ENCODE measurements around the gene DROSHA.

Gene DROSHA

DNA sequence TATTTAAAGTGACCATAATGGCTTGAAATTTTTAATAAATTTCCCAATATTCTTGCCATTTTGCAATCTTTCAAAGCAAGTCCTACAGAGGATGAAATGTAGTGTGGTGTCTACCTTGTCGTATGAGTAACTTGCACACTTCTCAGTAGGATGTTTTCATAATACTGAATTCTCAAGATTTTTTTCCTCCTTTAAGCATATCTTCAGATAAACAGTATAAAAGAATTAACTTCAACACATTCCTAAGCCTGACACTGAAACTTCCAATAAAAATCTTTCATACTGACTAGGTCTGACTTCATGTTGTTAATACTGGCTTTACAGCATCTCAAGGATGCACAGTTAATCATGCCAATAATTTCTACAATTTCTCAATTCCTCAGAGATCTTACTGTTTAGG lies 62.0 kb downstream of the DROSHA start:
- no peak for DNase-seq (ENCODE audit: low spot score)

DNA sequence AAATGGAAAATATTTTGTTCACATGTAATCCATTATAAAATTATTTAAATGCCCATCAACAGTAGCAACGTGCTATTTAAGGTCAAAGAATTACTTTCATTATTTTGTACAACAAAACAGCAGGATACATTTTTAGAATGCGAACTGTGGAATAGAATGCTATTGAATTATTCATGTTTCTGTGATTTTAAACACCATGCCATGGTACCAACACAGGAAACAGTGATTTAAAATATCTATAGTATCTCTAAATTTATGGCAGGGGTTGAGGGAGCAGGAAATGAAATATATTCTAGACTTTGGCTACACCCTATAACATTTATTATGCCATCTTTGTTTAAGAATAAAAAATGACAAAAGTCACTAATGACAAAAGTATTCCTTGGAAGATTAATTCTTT lies 62.4 kb downstream of the DROSHA start:
- DNase-seq (ENCODE audit: low spot score): no peak

DNA sequence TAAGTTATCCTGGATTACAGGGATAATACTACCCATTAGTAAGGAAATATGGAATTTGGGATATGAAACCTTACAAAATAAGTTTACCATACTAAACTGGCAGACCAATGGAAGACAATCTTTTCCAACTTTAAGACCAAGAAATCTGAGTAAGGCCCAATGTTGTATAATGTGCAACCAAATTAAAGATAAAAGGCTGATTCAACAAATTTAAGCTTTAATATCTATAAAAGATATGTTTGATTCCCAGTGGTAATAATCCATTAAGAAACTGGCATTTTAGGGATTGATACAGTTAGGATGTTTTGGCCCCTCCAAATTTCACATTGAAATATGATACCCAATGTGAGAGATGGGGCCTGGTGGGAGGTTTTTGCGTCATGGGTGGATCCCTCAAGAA lies 66.6 kb downstream of the DROSHA start:
- DNase-seq (ENCODE audit: low spot score): no peak

DNA sequence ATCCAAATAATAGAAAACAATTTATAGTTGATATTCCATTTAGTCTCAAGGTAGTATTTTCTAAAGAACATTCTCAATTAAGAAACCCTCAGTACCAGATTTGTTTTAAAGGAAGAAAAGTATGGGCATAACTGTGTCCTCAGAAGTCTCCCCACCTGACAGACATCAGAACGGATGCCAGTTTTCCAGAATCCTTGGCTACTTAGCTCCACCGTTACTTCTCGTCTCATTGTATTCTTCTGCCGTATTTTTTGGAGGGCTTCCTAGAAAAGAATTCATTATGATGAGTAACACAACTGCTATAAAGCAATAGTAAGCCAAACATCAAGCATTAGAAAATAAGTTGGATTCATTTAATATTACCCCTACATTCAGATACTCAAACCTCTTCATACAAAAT lies 67.8 kb downstream of the DROSHA start:
- DNase-seq (ENCODE audit: low spot score): no peak

DNA sequence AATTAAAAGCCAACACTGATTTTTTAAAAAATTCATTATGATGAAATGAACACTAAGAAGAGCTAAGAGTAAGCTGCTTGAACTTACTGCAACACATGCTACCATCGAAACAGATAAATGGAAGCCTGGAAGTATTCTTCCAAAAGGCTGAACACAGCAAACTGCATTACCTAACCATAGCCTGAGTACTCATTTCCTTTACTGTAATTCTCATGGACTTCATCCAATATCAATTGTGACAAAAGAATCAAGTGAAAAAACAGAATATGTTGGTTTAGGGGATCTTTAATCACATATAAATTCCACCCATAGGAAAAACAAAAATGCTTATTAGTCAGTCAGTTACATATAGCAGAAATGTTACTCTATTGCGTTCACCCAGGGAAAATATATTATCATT lies 68.5 kb downstream of the DROSHA start:
- DNase-seq (ENCODE audit: low spot score): no peak

DNA sequence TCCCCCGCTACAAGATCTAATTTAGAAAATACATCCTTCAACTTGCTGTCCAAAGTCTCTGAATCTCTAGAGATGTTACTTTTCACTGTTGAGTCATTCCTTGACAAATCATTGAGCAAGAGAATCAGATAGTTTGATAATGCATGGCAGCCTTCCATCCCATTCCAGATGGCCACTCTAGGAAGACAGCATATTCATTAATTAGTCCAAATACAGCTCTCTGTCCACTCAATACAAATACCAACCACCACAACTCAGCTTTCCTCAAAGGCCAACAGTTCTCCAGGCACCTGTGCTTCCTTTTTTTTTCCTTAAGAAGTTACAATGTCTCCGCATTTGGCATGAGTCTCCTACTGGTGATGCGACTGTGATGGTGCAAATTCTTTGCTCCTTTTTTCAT lies 72.3 kb downstream of the DROSHA start:
- DNase-seq (ENCODE audit: low spot score): no peak

DNA sequence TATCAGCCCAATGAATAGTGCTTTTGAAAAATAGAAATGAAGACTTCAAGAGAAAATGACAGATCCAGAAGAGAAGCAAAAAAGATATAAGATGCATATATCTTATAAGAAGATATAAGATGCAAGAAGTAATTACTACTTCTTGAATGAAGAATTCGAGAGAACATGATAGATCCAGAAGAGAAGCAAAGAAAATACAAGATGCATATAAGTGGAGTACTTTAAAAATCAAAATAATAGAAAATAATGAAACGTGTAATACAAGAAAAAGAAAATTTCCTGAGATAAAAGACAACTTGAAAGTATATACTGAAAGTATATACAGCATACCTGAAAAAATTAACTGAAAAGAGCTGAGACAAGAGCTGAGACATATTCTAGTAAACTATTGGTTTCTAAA lies 76.7 kb downstream of the DROSHA start:
- no peak for DNase-seq (ENCODE audit: low spot score)

DNA sequence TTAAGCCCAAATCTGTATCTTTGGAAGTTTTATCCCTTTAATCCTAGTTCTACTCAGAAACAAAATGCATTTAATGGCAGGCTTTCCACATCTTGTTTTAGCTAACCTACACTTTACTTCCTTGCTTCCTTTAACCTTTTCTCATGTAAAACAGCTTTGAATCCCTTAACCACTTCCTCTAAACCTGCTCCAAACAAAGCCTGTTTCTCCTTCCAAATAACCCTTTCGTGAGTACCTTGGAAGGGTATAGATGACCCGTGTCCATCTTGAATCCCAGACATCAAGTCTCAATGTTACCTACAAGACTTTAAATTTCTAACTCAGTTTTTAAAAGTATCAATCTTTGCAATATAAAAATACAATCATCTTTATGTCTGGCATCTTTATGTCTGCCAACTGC lies 78.4 kb downstream of the DROSHA start:
- DNase-seq (ENCODE audit: low spot score): peak; percentile 23

DNA sequence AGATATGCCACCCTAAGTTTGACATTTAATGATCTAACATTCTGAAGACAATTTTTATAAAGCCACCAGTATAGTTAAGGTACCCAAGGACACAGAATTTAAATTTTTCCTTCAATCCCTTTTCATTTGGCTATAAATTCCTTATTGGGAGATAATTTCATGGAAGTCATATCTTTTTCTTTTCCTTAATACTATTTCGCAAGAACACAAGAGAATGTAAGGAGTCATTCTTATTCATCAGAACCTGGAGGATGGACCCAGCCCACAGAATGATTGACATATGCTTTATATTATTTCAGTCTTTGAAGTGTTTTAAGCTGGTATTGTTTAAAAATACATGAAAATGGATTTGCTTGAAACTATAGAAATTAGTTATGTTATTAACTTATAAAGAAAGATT lies 79.6 kb downstream of the DROSHA start:
- DNase-seq (ENCODE audit: low spot score): no peak

DNA sequence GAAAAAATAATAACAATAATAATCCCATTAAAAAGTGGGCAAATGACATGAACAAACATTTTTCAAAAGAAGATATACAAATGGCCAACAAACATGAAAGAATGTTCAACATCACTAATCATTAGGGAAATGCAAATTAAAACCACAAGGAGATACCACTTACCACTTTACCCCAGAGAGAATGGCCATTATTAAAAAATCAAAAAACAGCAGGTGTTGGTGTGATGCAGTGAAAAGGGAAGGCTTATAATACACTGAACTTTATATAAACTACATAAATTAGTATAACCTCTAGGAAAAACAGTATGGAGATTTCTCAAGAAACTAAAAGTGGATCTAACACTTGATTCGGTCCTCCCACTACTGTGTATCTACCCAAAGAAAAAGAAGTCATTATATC lies 81.9 kb downstream of the DROSHA start:
- no peak for DNase-seq (ENCODE audit: low spot score)

DNA sequence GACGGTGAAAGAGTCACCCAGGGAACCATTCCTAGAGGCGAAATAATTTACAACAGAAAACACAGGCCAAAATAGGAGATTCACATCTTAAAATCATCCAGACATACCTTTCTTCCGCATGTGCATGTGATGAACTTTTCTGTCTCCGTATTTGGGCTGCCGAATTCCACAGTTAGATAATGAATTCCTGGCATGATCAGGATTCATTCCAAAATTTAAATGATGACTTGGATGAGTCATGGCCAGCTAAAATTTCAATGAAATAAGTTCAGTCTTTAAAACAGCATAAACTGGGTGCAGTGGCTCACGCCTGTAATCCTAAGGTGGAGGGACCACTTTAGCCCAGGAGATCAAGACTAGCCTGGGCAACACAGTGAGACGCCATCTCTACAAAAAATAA lies 82.7 kb downstream of the DROSHA start:
- no peak for DNase-seq (ENCODE audit: low spot score)

DNA sequence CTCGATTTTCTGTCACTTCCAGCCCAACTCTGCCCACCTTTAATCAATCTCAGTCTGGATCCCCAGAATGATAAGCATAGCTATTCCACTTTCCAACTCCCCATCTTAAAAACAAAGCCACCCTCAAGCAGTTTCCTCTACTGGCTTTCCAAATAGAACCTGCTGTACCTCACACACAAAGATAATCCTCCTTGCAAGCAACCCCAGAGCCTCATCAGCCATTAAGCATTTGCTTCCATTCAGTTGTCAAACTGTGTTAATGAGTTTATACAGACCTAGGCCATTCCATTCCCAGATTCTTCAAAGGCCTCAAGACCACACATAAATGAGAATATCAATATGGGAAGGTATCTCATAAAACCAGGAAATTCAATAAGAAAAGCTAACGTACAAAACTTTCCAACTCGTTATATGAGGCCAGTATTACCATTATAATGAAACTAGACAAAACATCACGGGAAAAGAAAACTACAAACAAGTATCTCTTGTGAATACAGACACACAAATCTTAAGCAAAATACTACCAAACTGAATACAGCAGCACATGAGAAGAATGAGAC lies 86.8 kb downstream of the DROSHA start:
- DNase-seq (ENCODE audit: low spot score): no peak

DNA sequence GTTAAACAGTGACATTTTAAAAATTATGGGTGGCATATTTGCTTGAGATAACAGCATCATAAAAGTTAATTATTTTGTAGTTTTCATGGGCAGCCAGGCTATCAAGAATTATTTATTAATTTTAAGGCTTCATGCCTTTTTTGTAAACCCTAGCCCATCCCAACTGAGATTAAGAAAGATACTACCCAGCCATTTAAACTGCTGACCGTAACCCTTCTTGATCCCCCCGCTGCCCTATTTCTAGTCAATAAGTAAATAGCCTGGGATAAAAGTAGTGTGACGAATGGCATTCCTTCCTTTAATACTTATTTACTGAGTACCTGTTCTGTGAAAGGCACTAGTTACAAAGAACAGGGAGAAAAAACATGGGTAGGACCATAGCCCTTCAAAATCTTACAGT lies 88.3 kb downstream of the DROSHA start:
- DNase-seq (ENCODE audit: low spot score): no peak

DNA sequence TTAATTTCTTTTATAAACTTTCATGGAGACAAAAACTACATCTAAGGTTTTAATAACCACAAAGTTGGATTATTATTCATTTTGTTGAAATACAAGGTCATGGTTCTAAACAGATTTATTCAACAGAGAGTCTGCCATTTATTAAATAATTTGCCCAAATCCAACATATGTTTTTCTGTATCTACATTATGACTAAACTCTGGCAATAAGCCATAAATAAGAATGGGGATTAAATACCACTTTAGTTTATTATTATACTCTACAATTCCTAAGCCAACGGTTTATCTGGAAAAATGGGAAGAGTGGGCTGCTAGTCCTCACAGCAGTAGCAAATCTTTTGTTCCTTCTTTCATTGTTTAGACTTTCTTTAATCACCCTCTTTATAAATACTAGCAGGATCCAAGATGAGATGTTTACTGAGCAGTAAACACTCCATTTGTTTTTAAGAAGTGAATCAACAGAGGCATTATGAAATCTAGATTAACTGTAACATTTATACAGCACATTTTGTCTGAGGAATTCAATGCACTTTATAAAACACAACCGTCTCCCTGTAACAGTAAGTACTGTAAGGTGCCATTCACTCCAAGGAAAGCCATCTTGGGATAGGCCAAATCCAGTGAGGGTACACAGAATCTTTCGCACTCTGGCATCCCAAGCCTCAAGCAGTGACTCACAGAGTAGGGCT lies 89.7 kb downstream of the DROSHA start:
- DNase-seq (ENCODE audit: low spot score): no peak

DNA sequence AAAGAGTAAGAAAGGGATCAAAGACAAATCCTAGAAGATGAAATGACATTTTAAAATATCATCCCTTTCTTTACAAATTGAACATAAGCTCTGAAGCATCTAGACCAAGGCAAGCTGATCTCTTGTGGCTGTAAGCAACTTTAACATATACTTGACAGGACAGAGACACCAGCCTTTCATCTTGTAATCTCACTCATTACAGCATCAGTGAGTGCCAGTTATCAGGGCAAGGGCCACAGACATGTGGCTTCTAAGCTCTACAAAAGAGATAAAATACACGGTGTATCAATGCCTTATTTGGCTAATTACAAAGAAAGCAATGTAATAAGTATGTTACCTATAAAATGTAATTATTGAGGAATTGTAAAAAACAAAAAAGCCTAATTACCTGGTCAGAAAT lies 95.0 kb downstream of the DROSHA start:
- no peak for DNase-seq (ENCODE audit: low spot score)

DNA sequence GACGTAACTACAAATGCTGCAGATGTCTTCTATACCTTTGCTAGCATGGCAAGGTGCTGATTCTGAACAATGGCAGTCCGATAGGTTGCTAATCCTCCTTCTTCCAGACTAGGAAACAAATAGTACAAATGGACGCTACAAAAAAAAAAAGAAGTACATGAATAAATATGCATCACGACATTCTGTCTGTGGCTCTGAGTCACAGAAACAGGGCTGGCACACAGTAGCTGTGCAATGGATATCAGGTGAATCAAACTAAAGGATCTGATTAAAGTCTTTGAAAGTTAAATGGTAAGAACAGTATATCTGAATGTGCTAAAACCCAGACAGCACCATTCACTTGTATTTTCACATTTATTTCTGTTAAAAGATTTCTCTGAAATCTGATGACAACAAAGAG lies 96.2 kb downstream of the DROSHA start:
- no peak for DNase-seq (ENCODE audit: low spot score)

DNA sequence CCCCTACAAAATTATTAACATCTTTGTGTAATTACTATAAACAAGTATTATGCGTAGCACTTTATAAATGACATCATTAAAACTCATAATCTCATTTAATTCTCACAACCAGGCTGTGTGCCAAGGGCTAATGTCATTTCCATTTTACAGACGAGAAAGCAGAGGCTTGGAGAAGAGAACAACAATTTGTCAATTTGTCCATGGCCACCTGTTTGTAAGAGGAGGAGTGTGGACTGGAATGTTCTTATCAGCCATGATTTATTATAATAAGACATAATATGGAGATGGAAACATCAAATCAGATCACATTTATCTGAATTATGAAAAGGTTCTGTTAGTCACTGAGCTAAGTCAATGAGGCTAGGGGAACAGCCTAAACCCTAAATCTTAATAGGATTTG lies 97.0 kb downstream of the DROSHA start:
- DNase-seq (ENCODE audit: low spot score): no peak

DNA sequence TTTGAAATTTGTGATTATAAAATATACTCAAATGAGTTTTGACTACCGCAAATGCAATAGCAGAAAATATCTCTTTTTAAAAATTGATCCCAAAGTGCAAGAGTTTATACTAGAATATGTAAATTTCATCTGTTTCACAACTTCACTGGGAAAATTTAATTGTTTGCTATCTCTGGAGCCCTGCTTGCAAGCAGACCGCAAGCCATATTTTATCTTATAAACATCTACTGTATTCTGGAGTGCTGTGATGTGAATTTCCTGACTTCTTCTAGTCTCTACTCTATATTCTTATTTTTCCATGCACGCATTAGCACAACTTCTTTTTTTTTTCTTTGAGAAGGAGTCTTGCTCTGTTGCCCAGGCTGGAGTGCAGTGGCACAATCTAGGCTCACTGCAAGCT lies 98.7 kb downstream of the DROSHA start:
- DNase-seq (ENCODE audit: low spot score): no peak

DNA sequence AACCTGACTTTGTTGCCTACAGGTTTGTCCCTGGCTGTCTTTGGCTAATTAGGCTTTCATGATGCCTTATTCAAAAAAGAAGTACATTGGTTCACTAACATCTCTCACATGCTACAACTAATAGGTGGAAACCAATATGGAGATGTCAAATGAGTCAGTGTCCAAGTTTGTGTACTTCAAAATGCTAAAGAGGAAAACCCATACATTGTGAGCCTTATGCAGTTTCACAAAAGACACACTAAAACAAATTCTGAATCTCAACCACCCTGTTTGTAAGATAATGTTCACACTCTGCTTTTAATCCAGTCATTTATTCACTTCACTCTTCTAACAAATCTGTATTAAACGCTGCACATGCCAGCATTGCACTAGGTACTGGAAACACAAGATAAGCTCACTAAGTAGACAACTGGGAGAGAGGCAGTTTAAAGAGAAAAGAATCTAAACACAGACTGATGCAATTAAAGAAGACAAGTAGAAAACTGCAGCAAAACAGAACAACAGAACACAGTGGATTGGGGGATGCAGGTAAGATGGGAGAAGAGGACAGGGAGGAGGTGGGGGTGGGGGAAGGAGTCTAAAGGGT lies 104.1 kb downstream of the DROSHA start:
- no peak for DNase-seq (ENCODE audit: low spot score)

DNA sequence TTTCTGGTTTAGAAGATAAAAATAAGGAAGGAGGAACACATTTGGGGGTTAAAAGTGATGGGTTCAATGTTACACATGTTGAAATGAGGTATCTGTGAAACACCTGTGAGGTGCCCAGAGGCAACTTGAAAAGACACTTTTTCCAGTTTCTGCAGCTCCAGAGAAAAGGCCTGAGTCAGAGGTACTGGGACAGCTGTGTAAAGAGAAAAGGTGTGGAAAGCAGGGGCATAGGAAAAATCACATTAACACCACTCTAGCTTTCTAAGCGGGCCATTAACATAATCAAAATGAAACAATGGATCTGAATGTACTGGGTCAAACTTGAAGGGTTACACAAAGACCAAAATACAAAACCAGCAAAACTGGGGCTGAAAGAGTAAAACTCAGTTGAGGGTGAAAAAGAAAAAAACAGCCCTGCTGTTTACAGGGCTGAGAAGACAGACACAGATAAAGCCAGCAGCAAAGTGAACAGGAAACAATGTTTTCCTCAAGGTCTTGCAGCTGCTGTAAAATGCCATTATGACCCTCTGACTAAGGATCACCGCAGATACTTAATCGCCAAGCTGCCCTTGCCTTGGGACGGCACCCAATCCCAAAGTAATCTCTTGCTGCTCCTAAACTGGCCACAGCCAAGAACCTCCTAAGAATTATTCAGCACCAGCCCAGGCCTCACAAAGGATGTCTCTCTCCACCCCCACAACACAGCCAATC lies 104.7 kb downstream of the DROSHA start:
- DNase-seq (ENCODE audit: low spot score): no peak

DNA sequence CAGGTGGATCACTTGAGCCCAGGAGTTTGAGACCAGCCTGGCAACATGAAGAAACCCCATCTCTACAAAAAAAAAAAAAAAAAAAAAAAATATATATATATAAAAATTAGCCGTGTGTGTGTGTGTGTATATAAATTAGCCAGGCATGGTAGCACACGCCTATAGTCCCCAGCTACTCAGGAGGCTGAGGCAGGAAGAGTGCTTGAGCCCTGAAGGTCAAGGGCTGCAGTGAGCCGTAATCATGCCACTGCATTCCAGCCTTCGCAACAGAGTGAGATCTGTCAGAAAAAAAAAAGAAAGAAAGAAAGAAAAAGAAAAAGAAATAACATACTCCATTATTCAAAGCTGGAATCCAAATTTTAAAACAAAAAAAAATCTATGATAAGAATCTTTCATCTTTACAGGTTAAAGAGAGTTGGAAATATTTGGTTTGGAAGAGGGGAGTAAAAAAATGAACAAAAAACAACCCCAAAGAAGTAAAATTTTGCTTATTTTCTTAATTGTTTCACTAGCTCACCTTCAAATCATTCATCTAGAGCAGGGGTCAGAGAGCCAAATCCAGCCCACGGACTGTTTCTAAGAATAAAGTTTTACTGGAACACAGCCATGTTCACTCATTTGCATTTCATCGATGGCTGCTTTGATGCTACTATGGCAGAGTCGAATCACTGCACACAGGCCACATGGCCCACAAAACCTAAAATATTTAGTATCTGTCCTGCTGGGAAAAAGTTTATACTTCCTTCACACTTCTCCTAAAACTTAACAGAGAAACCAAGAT lies 109.9 kb downstream of the DROSHA start:
- DNase-seq (ENCODE audit: low spot score): no peak

DNA sequence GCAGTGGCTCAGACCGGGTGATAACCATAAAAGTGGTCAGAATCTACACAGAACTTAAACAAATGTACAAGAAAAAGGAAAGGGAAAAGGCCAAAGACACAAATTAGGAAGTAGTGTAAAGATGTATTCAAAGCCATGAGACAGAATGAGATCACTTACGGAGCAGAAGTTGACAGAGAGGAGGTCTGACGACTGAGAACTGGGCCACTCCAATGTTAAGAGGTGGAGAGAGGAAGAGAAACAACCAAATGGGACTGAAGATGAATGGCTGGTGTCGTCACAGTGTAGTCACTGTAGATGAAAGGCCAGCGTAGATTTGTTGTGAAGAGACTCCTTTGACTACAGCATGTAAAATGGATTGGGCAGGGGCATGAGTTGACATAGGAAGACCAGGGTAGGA lies 114.4 kb downstream of the DROSHA start:
- no peak for DNase-seq (ENCODE audit: low spot score)

DNA sequence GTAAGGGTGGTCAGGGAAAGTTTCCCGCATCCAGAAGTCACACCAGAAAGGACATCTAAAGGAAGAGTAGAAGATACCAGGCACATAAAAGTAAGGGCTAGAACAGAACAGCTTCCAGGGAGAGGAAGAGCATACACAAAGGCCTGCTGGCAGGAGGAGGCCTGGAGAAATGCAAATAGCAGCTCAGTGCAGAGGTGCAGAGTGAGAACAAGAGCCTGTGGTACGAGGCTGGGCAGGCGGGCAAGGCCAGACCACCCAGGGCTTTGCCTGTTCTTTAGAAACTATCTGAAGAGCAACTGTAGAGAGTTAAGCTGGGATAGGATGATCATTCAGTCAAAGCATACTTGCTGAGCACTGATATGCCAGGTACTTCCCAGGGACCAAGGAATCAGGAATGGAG lies 115.3 kb downstream of the DROSHA start:
- no peak for DNase-seq (ENCODE audit: low spot score)

Measured in iPS-NIHi11 (cell line).